Posterior cingulate gyrus (tissue), 11 donors: Measurements from ENCODE around the gene BEAN1.
A peak's percentile ranks its signal among the peaks of the same experiment; 100 is the strongest.

Experiments used
- DNase-seq, 10 donors: peaks; one replicate each; pipeline versions ENCODE4 v3.0.0 to v3.0.0-alpha.2; 2020 to 2021; ENCODE audit warnings: mixed read lengths in 3 of 10
- intact Hi-C: fragments of 100-400 bp; cut with DNase I; formaldehyde crosslinking; loops from one replicate; pipeline ENCODE4 v1.15.1; 2023

Gene BEAN1

GRCh38 chr16:66427036-66427860 lies at the start of gene BEAN1:
BEAN1 (plus strand) TSS chr16:66427295; CDS start chr16:66437677, 10,382 bp downstream.
- DNase-seq, result peak in 2 of 10 donors; percentile 80 to 85
- intact Hi-C loops, result no loop called here

GRCh38 chr16:66377324-66377723 lies 49.8 kb upstream of the BEAN1 start:
- DNase-seq, result peak in 1 of 10 donors; percentile 10
- intact Hi-C loops, result no loop called here

DNA sequence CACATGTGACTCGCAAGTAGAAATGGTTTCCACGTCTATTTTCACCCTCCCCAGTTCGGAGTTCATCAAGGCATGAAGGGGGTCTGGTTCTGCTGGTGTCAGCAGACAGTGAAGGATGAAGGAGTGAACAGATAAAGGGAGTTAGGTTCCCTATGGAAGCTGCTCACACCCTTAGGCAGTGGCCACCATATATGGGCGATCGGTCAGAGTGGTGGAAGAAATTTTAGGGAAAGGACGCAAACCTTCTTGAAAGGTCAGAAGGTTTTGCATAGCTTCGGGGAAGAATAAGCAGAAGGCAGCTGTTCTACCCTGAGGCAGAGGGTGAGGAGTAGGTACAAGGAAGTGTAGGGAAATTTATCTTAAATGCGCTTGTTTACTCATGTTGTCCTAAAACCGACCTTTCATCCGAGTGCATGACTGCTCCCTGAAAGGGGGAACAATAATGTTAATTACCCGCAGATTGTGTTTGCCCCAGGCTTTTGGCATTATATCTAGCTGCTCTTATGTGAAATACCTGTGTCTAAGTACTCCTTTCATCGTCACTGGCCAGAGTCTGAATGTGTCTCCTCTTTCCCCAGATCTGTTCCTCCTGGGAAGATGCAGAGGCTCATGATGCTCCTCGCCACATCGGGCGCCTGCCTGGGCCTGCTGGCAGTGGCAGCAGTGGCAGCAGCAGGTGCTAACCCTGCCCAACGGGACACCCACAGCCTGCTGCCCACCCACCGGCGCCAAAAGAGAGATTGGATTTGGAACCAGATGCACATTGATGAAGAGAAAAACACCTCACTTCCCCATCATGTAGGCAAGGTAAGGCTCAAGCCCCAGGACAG lies 48.1 kb upstream of the BEAN1 start:
- intact Hi-C loops, result no loop called here
- DNase-seq, result peak in 2 of 10 donors; percentile 62 to 63

GRCh38 chr16:66379571-66379941 lies 47.5 kb upstream of the BEAN1 start:
- intact Hi-C loops, result no loop called here
- DNase-seq, result peak in 1 of 10 donors; percentile 33

DNA sequence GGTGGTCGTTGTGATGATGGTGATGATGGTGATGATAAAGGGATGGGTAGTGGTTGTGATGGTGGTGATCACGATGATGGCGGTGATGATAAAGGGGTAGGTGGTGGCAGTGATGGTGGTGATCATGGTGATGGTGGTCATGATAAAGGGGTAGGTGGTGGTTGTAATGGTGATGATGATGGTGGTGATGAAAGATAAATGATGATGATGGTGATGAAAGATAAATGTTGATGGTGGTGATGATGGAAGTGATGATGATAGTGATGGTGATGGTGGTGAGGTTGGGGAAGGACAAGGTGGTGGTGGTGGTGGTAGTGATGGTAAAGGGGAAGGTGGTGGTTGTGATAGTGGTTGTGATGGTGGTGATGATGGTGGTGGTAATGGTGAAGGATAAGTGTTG lies 46.7 kb upstream of the BEAN1 start:
- intact Hi-C loops, result no loop called here
- peak in 1 of 10 donors; percentile 6 for DNase-seq

DNA sequence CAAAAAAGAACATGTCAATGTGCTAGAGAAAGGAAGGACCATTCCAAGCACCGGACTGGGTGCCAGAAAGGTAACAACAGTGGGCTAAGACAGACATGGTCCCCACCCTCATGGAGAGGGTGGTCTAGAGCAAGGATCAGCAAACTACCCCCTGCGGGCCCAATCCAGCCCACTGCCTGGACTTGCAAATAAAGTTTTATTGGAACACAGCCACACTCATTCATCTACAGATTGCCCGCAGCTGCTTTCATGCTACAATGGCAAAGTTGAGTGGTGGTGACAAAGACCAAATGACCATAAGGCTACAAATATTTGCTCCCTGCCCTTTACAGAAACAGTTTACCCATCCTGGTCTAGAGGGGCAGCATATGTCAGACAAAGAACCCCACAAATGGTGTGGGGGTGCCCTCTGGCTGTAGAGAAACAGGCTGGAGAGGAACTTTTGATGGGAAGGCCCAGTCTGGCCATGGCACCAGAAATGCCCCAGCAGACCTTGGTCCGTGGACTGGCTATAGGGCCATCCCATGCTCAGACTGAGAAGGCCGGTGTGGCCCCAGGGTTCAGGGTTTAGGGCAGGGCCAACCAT lies 45.4 kb upstream of the BEAN1 start:
- intact Hi-C loops, result no loop called here
- peak in 2 of 10 donors; percentile 17 to 35 for DNase-seq

GRCh38 chr16:66382171-66382965 lies 44.7 kb upstream of the BEAN1 start:
- peak in 2 of 10 donors; percentile 28 to 51 for DNase-seq
- intact Hi-C loops, result no loop called here

DNA sequence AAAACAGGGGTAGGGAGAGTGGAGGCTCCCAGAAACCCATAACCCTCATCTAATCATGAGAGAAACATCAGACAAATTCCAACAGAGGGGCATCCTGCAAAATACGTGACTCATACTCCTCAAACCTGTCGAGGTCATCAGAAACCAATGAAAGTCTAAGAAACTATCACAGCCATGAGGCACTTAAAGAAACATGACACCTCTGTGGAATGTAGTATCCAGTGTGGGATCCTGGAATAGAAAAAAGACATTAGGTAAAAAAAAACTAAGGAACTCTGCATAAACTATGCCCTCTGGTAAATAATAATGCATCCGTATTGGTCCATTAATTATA lies 44.2 kb upstream of the BEAN1 start:
- intact Hi-C loops, result no loop called here
- no peak for DNase-seq

DNA sequence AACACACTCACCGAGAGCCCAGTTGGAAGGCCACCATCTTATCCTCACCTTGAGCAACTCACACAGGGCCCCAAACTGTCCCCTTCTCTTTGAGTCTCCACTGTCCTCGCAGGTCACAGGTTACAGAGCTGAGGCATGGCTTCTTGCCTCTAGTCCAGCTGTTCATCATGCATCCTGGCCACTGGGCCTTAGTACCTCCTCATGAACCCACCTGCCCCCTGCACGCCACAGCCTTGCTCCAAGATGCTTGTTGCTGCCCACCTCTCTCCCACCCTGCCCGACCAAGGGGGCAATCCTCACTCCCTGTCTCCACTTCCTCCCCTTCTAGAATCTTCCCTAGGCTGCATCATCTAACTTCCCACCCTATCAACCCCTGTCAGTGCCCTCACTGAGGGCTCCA lies 43.5 kb upstream of the BEAN1 start:
- peak in 2 of 10 donors; percentile 53 to 61 for DNase-seq
- intact Hi-C loops, result no loop called here

GRCh38 chr16:66385415-66385814 lies 41.7 kb upstream of the BEAN1 start:
- intact Hi-C loops, result no loop called here
- DNase-seq, result no peak

DNA sequence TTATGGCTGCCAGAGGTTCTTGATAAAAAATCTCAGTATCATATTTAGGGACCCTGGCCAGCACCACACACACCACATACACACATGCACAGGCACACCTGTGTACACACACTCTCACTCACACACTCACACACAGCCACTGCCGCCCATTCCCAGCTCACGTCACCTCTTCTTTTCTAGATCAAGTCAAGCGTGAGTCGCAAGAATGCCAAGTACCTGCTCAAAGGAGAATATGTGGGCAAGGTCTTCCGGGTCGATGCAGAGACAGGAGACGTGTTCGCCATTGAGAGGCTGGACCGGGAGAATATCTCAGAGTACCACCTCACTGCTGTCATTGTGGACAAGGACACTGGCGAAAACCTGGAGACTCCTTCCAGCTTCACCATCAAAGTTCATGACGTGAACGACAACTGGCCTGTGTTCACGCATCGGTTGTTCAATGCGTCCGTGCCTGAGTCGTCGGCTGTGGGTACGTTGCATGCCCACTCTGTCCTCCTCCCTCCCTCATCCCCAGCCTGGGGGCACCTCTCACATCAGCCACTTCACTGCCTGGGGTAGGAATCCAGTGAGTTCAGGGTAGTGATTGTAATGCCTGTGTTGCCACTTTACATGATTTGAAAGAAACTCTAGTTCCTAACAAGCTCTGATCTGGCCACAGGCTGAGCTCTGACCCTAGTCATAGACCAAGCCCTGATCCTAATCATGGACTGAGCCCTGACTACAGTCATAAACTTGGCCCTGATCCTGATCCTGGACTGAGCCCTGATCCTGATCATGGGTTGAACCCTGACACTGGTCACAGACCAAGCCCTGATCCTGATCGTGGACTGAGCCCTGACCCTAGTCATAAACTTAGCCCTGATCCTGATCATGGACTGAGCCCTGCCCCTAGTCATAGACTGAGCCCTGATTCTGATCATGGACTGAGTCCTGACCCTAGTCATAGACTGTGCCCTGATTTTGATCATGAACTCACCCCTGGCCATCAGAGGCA lies 40.2 kb upstream of the BEAN1 start:
- intact Hi-C loops, result no loop called here
- DNase-seq, result peak in 1 of 10 donors; percentile 59

- DNase-seq, result peak in 1 of 10 donors; percentile 23
- intact Hi-C loops, result no loop called here
Observed at GRCh38 chr16:66387817-66388332, 39.2 kb upstream of the BEAN1 start.

GRCh38 chr16:66388350-66389139 lies 38.5 kb upstream of the BEAN1 start:
- intact Hi-C loops, result no loop called here
- DNase-seq, result peak in 1 of 10 donors; percentile 30

GRCh38 chr16:66389256-66390176 lies 37.6 kb upstream of the BEAN1 start:
- DNase-seq, result peak in 1 of 10 donors; percentile 51
- intact Hi-C loops, result no loop called here

GRCh38 chr16:66390346-66391108 lies 36.6 kb upstream of the BEAN1 start:
- intact Hi-C loops, result no loop called here
- peak in 1 of 10 donors; percentile 21 for DNase-seq
